GM21723 (cell line): Measurements from ENCODE around the gene SCN1B.
"Not testable (repeated sequence)": the region's sequence is repeated elsewhere in the genome, so short reads cannot be mapped to it uniquely, and the experiment has no call there.

Experiments
- ATAC-seq: cut with Tn5 transposase; IDR thresholded peaks from one replicate; pipeline ENCODE4 v1.9.1; 2021; ENCODE audit warnings: mild to moderate bottlenecking, moderate library complexity; ENCODE audit not compliant: unreplicated experiment

SCN1B gene

GRCh38 chr19:35034588-35035382, 4.5 kb downstream of the SCN1B start:
- no peak for ATAC-seq

- ATAC-seq, result no peak
Measured at GRCh38 chr19:35037716-35038622, 7.7 kb downstream of the SCN1B start.

- no peak for ATAC-seq
Measured at GRCh38 chr19:35038623-35039512, 8.6 kb downstream of the SCN1B start.

- no peak for ATAC-seq
Measured at GRCh38 chr19:35039881-35040825, 9.9 kb downstream of the SCN1B start.

GRCh38 chr19:35040826-35041547, 10.7 kb downstream of the SCN1B start:
- ATAC-seq, result no peak

GRCh38 chr19:35041548-35042055, 11.3 kb downstream of the SCN1B start, which contains the start of gene HPN:
HPN (plus strand) TSS chr19:35041721; CDS start chr19:35042507, 786 bp downstream.
- ATAC-seq, result no peak

- no peak for ATAC-seq
Measured at GRCh38 chr19:35042056-35042730, 11.9 kb downstream of the SCN1B start.

- ATAC-seq, result no peak
Measured at GRCh38 chr19:35042954-35043604, 12.8 kb downstream of the SCN1B start.

GRCh38 chr19:35043906-35044305, 13.6 kb downstream of the SCN1B start:
- ATAC-seq, result no peak

GRCh38 chr19:35044317-35045117, 14.2 kb downstream of the SCN1B start:
- ATAC-seq, result no peak

- ATAC-seq, result peak; percentile 57
Measured at GRCh38 chr19:35045667-35046300, 15.5 kb downstream of the SCN1B start.

GRCh38 chr19:35046461-35046860, 16.2 kb downstream of the SCN1B start:
- ATAC-seq, result no peak

GRCh38 chr19:35048911-35049411, 18.7 kb downstream of the SCN1B start:
- no peak for ATAC-seq

GRCh38 chr19:35049456-35049855, 19.2 kb downstream of the SCN1B start:
- no peak for ATAC-seq

GRCh38 chr19:35050662-35051061, 20.4 kb downstream of the SCN1B start:
- ATAC-seq, result not testable (repeated sequence)

GRCh38 chr19:35051268-35051667, 21.0 kb downstream of the SCN1B start:
- ATAC-seq, result not testable (repeated sequence)
